HepG2 (cell line): Measurements from ENCODE around the gene HECTD3. TPM values are rescaled to one million over a fixed set of nuclear protein-coding genes. Genes with fewer than 3 reads are reported as not detected.
"Not testable (repeated sequence)": the region's sequence is repeated elsewhere in the genome, so short reads cannot be mapped to it uniquely, and the experiment has no call there.

ENCODE experiments used
- ATAC-seq: fragments of 200-7000 bp; cut with Tn5 transposase; 3 replicates; pipeline ENCODE4 v1.9.1; 2020; ENCODE audit warnings: mild to moderate bottlenecking, moderate library complexity
- BruUV-seq: library from RNA; stranded (reverse); fragments of 400-500 nt; replicated peaks from 2 replicates; lab custom pipeline; 2021; lab: Mats Ljungman, UMichigan
- CTCF ChIA-PET: fragments of 300-600 bp; formaldehyde crosslinking; extraction: SDS; loops from one replicate; lab custom pipeline; 2021; ENCODE audit warnings: low total read pairs, inconsistent platforms, low intra/inter-chr PET ratio; lab: Yijun Ruan, JAX
- POLR2A ChIA-PET: fragments of 350-600 bp; sonication (Branson Sonifier 250); formaldehyde crosslinking; loops from one replicate; lab custom pipeline; 2020; ENCODE audit warnings: antibody characterized with exemption, inconsistent platforms; lab: Yijun Ruan, JAX
- DNase-seq: peaks from one replicate; pipeline ENCODE4 v3.0.0-alpha.2; 2015; ENCODE audit warnings: low spot score
- FAIRE-seq: peaks from 3 replicates; lab custom pipeline; 2011; peaks lifted over from hg19 to GRCh38; lab: Jason Lieb, UNC
- H2AFZ ChIP-seq: one replicate; pipeline ENCODE4 v1.6.1; 2011; ENCODE audit warnings: low read length, inconsistent platforms
- H3K27ac ChIP-seq: fragments of 300-600 bp; 3 replicates; pipeline ENCODE4 v1.8.0; 2011; ENCODE audit warnings: mixed run types, mild to moderate bottlenecking, mixed read lengths, low read length, inconsistent platforms; ENCODE audit not compliant: insufficient read depth; ENCODE audit errors: extremely low read length
- H3K27me3 ChIP-seq, 2 experiments: fragments of 200-600 bp in 1 of 2; 2 replicates in 1 of 2; 3 replicates in 1 of 2; pipeline versions ENCODE4 v1.6.0 to v1.8.0; 2011; ENCODE audit warnings: low read length in 2 of 2, mild to moderate bottlenecking in 2 of 2, moderate library complexity in 2 of 2, inconsistent platforms in 1 of 2; ENCODE audit not compliant: insufficient read depth in 2 of 2, control insufficient read depth in 1 of 2
- H3K36me3 ChIP-seq, 2 experiments: fragments of 200-600 bp in 1 of 2; replicated peaks in 1 of 2; 2 replicates in 1 of 2; 3 replicates in 1 of 2; pipeline versions ENCODE4 v1.5.1 to v1.8.0; 2011; ENCODE audit warnings: low read length in 2 of 2, inconsistent platforms in 1 of 2; ENCODE audit not compliant: insufficient read depth in 2 of 2, control insufficient read depth in 1 of 2
- H3K4me1 ChIP-seq: 2 replicates; pipeline ENCODE4 v1.5.1; 2012; ENCODE audit warnings: low read length, inconsistent platforms; ENCODE audit not compliant: insufficient read depth
- H3K4me2 ChIP-seq: 2 replicates; pipeline ENCODE4 v1.6.0; 2011; ENCODE audit warnings: low read depth, low read length, inconsistent platforms
- H3K4me3 ChIP-seq, 3 experiments: fragments of 200-600 bp in 1 of 3; sonication (generic), shearing (Covaris generic) in 1 of 3; replicated peaks in 1 of 3; 2 replicates each; pipeline ENCODE4 v1.5.1; 2011 to 2016; ENCODE audit warnings: low read length in 3 of 3, inconsistent platforms in 2 of 3, low read depth in 2 of 3, mild to moderate bottlenecking in 2 of 3, control low read depth in 1 of 3, mixed read lengths in 1 of 3; ENCODE audit not compliant: insufficient read depth in 1 of 3
- H3K79me2 ChIP-seq: one replicate; pipeline ENCODE4 v1.6.1; 2011; ENCODE audit warnings: low read length, inconsistent platforms; ENCODE audit not compliant: insufficient read depth
- H3K9ac ChIP-seq: 2 replicates; pipeline ENCODE4 v1.6.0; 2011; ENCODE audit warnings: mild to moderate bottlenecking, low read depth, low read length, inconsistent platforms; ENCODE audit not compliant: insufficient read depth
- H3K9me3 ChIP-seq: 2 replicates; pipeline ENCODE4 v1.5.1; 2012; ENCODE audit warnings: mild to moderate bottlenecking, low read length
- H4K20me1 ChIP-seq: 2 replicates; pipeline ENCODE4 v1.6.0; 2011; ENCODE audit warnings: inconsistent platforms, mild to moderate bottlenecking, low read length, moderate library complexity; ENCODE audit not compliant: insufficient read depth
- CREB1 ChIP-seq, 2 experiments: fragments of 450-650 bp in 1 of 2; IDR thresholded peaks; 2 replicates each; pipeline ENCODE4 v1.6.1; 2016 to 2017; ENCODE audit warnings: control low read depth in 1 of 2, mild to moderate bottlenecking in 1 of 2, missing compliant biosample characterization in 1 of 2, missing genetic modification characterization in 1 of 2
- ZBTB4 ChIP-seq: sonication (generic); formaldehyde crosslinking; IDR thresholded peaks from 2 replicates; pipeline ENCODE4 v1.4.0; 2020; ENCODE audit warnings: missing genetic modification reagents, mild to moderate bottlenecking, borderline replicate concordance
- WGBS: methylation state at CpG from one replicate; pipeline ENCODE4 v1.1.6; 2017; ENCODE audit warnings: low lambda C conversion rate; 5-methylcytosine and 5-hydroxymethylcytosine counted together
- in situ Hi-C: cut with HindIII; loops from 2 replicates; pipeline ENCODE4 v1.10.0; 2017; ENCODE audit warnings: low pct_unique_long_range_greater_than_20kb; ENCODE audit not compliant: extremely low pct_ligation_motif_present
- intact Hi-C: fragments of 100-400 bp; cut with micrococcal nuclease; formaldehyde crosslinking; loops from one replicate; pipeline ENCODE4 v1.10.0; 2022; ENCODE audit not compliant: unreplicated experiment
- polyA plus RNA-seq, 8 experiments: library from polyadenylated mRNA; depleted of rRNA in 3 of 8; stranded (reverse) in 7 of 8; unstranded in 1 of 8; fragments of >200 nt; fragmentation: Illumina TruSeq in 4 of 8; extraction: Trizol in 4 of 8; gene quantifications; 2 replicates each; pipeline versions ENCODE4 v1.2.1 to v1.2.3, GENCODE V29; 2011 to 2016; ENCODE audit warnings: low read depth in 4 of 8, missing spikeins in 1 of 8, mixed read lengths in 1 of 8; ENCODE audit not compliant: insufficient read depth in 1 of 8
- total RNA-seq, 5 experiments: library from RNA; depleted of rRNA; stranded (reverse); fragments of >200 nt; fragmentation: Illumina TruSeq; extraction: Trizol; gene quantifications; 2 replicates each; pipeline ENCODE4 v1.2.3, GENCODE V29; 2016; ENCODE audit warnings: low read depth in 1 of 5

The HECTD3 gene
- total and polyA plus RNA-seq, 2 of the 13 experiments (the other 11 are each of a cell fraction or from before 2014, with no cell fraction given), result 18.6 to 24.5 TPM

- TF ChIP-seq ZBTB4 (CRISPR knock-in tag), result no peak
Measured at GRCh38 chr1:44962729-44963128, 48.4 kb downstream of the HECTD3 start (continued).

GRCh38 chr1:44962022-44962421 is 49.1 kb downstream of the HECTD3 start:
- H3K4me3 ChIP-seq; H3K4me2 ChIP-seq; H2AFZ ChIP-seq; POLR2A ChIA-PET; H3K79me2 ChIP-seq; H3K36me3 ChIP-seq; DNase-seq; H3K27ac ChIP-seq; CTCF ChIA-PET; FAIRE-seq; ATAC-seq; H4K20me1 ChIP-seq; H3K9me3 ChIP-seq; BruUV-seq; H3K9ac ChIP-seq; H3K27me3 ChIP-seq; intact Hi-C loops; in situ Hi-C loops; TF ChIP-seq CREB1 (CRISPR knock-in tag; IDR thresholded peaks at IDR 0.05): not testable (repeated sequence)
- 94% methylated on average over 3 of the region's 4 CpGs for WGBS
- H3K4me1 ChIP-seq, result peaks cover 13% of the 10 kb centered on the region; the same call in 1 of the 2 replicates
- TF ChIP-seq CREB1 (IDR thresholded peaks at IDR 0.05), result peak; percentile 89
